Measurements from ENCODE around the gene LDLRAD4. TPM values are rescaled to one million over a fixed set of nuclear protein-coding genes. Genes with fewer than 3 reads are reported as not detected.

The LDLRAD4 gene
- polyA plus RNA-seq, 1 donor: 9.1 TPM

DNA sequence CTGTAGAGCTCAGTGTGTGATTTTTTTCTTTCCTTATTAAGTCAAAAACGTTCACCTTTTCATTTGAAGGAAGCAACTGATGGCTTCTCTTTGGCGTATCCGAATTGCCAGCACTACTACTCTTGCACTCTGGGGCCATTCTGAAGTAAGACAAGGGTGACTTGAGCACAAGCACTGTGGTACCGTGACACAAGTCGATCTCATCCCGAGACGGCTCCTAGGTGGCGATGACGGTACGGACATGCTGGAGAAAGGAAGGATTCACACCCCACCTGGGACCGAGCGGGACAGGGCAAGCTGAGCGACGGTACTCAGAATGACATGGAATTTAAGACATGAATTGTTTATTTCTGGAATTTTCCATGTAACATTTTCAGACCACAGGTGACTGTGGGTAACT lies 36.8 kb upstream of the LDLRAD4 start:
- Histone ChIP-seq H3K4me1 (ENCODE audit: control insufficient read depth, insufficient read depth, low read length) (peaks cover 20% of the 10 kb centered on the region), H3K9me3 (ENCODE audit: control insufficient read depth, low read depth, low read length) (no peaks in the 10 kb centered on the region), H3K27ac (ENCODE audit: low read length) (no peak overlapping the region), H3K36me3 (ENCODE audit: control insufficient read depth, insufficient read depth, low read length) (no peaks in the 10 kb centered on the region), H3K4me3 (ENCODE audit: low read length) (no peak overlapping the region), H3K27me3 (ENCODE audit: control insufficient read depth, insufficient read depth, low read length) (no peaks in the 10 kb centered on the region)
- 80% methylated on average over 1 of the region's 14 CpGs for WGBS (ENCODE audit: insufficient coverage, low lambda C conversion rate)
- DNase-seq: peak in 1 of 2 donors; percentile 22

- no peaks in the 10 kb centered on the region for H3K36me3 ChIP-seq (ENCODE audit: control insufficient read depth, insufficient read depth, low read length)
- H3K4me3 ChIP-seq (ENCODE audit: low read length): no peak overlapping the region
- no CpG with 5 or more reads among the region's 5 CpGs for WGBS (ENCODE audit: insufficient coverage, low lambda C conversion rate)
- H3K27me3 ChIP-seq (ENCODE audit: control insufficient read depth, insufficient read depth, low read length): no peaks in the 10 kb centered on the region
- H3K27ac ChIP-seq (ENCODE audit: low read length): no peak overlapping the region
- no peaks in the 10 kb centered on the region for H3K9me3 ChIP-seq (ENCODE audit: control insufficient read depth, low read depth, low read length)
- DNase-seq: no peak
- H3K4me1 ChIP-seq (ENCODE audit: control insufficient read depth, insufficient read depth, low read length): peaks cover 20% of the 10 kb centered on the region
Observed at GRCh38 chr18:13183359-13183758, 35.2 kb upstream of the LDLRAD4 start.

- Histone ChIP-seq H3K4me3 (ENCODE audit: low read length) (no peak overlapping the region), H3K27me3 (ENCODE audit: control insufficient read depth, insufficient read depth, low read length) (no peaks in the 10 kb centered on the region), H3K4me1 (ENCODE audit: control insufficient read depth, insufficient read depth, low read length) (peaks cover 20% of the 10 kb centered on the region), H3K9me3 (ENCODE audit: control insufficient read depth, low read depth, low read length) (no peaks in the 10 kb centered on the region), H3K27ac (ENCODE audit: low read length) (no peak overlapping the region), H3K36me3 (ENCODE audit: control insufficient read depth, insufficient read depth, low read length) (no peaks in the 10 kb centered on the region)
- no CpG with 5 or more reads among the region's 8 CpGs for WGBS (ENCODE audit: insufficient coverage, low lambda C conversion rate)
- DNase-seq: no peak
Observed at GRCh38 chr18:13183790-13184189, 34.8 kb upstream of the LDLRAD4 start.

GRCh38 chr18:13184396-13184795 lies 34.2 kb upstream of the LDLRAD4 start:
- no peak for DNase-seq
- Histone ChIP-seq H3K27ac (ENCODE audit: low read length) (no peak overlapping the region), H3K27me3 (ENCODE audit: control insufficient read depth, insufficient read depth, low read length) (no peaks in the 10 kb centered on the region), H3K9me3 (ENCODE audit: control insufficient read depth, low read depth, low read length) (no peaks in the 10 kb centered on the region), H3K36me3 (ENCODE audit: control insufficient read depth, insufficient read depth, low read length) (no peaks in the 10 kb centered on the region), H3K4me3 (ENCODE audit: low read length) (no peak overlapping the region), H3K4me1 (ENCODE audit: control insufficient read depth, insufficient read depth, low read length) (peaks cover 16% of the 10 kb centered on the region)
- 100% methylated on average over 3 of the region's 9 CpGs for WGBS (ENCODE audit: insufficient coverage, low lambda C conversion rate)

DNA sequence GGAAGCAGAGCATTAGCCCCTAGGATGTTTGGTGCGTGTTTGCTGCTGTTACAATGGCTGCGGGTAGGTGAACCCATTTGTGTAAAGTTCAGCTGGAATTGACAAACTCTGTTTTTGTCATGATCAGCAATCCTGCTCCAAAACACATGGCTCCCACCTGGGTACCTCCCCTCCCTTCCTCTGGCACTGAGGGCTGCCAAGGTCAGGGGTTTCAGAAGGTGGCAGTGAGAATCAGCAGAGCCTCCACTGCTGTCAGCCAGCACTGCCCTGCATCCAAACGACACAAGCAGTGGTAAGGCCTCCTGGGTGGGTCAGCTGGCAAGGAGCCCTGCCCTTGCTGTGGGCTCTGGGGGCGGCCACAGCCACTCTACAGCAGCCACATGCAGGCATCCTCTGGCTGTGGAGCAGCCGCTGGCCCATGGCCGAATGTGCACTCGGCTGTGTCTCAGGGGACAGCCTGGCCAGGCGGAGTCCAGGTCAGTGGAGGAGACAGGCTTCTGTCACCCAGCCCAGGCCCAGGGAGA lies 32.8 kb upstream of the LDLRAD4 start:
- WGBS (ENCODE audit: insufficient coverage, low lambda C conversion rate): no CpG with 5 or more reads among the region's 8 CpGs
- H3K27me3 ChIP-seq (ENCODE audit: control insufficient read depth, insufficient read depth, low read length): no peaks in the 10 kb centered on the region
- no peak for DNase-seq
- H3K36me3 ChIP-seq (ENCODE audit: control insufficient read depth, insufficient read depth, low read length): no peaks in the 10 kb centered on the region
- H3K9me3 ChIP-seq (ENCODE audit: control insufficient read depth, low read depth, low read length): no peaks in the 10 kb centered on the region
- no peak overlapping the region for H3K27ac ChIP-seq (ENCODE audit: low read length)
- H3K4me3 ChIP-seq (ENCODE audit: low read length): no peak overlapping the region
- H3K4me1 ChIP-seq (ENCODE audit: control insufficient read depth, insufficient read depth, low read length): peaks cover 10% of the 10 kb centered on the region

GRCh38 chr18:13186687-13187086 lies 31.9 kb upstream of the LDLRAD4 start:
- no peaks in the 10 kb centered on the region for H3K9me3 ChIP-seq (ENCODE audit: control insufficient read depth, low read depth, low read length)
- H3K4me1 ChIP-seq (ENCODE audit: control insufficient read depth, insufficient read depth, low read length): peaks cover 5% of the 10 kb centered on the region
- no peak overlapping the region for H3K4me3 ChIP-seq (ENCODE audit: low read length)
- WGBS (ENCODE audit: insufficient coverage, low lambda C conversion rate): no CpG with 5 or more reads among the region's 6 CpGs
- DNase-seq: no peak
- no peaks in the 10 kb centered on the region for H3K36me3 ChIP-seq (ENCODE audit: control insufficient read depth, insufficient read depth, low read length)
- no peaks in the 10 kb centered on the region for H3K27me3 ChIP-seq (ENCODE audit: control insufficient read depth, insufficient read depth, low read length)
- no peak overlapping the region for H3K27ac ChIP-seq (ENCODE audit: low read length)

GRCh38 chr18:13187498-13187897 lies 31.1 kb upstream of the LDLRAD4 start:
- no peak overlapping the region for H3K4me3 ChIP-seq (ENCODE audit: low read length)
- H3K9me3 ChIP-seq (ENCODE audit: control insufficient read depth, low read depth, low read length): no peaks in the 10 kb centered on the region
- no peak overlapping the region for H3K27ac ChIP-seq (ENCODE audit: low read length)
- no peaks in the 10 kb centered on the region for H3K27me3 ChIP-seq (ENCODE audit: control insufficient read depth, insufficient read depth, low read length)
- DNase-seq: no peak
- WGBS (ENCODE audit: insufficient coverage, low lambda C conversion rate): 100% methylated on average over 2 of the region's 4 CpGs
- H3K4me1 ChIP-seq (ENCODE audit: control insufficient read depth, insufficient read depth, low read length): no peaks in the 10 kb centered on the region
- no peaks in the 10 kb centered on the region for H3K36me3 ChIP-seq (ENCODE audit: control insufficient read depth, insufficient read depth, low read length)

DNA sequence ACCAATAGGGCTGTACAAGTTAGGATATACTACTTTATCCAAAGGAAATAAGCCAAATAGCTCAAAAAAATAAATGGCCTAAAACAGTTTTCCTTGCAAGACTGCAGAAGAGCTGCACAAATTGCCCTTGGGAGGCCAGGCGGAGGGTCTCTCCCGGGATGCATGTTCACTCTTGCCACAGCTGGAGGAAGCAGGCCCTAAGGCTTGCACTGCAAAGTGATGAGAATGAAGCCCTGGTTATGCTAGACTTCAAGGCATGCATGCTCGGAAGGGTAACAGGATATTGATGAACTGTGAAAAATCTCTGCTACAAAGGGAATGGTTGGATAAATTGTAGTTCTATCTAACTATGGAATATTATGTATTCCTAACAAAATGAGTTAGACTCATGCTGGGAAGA lies 27.5 kb upstream of the LDLRAD4 start:
- no peak for DNase-seq
- H3K4me3 ChIP-seq (ENCODE audit: low read length): no peak overlapping the region
- no peaks in the 10 kb centered on the region for H3K9me3 ChIP-seq (ENCODE audit: control insufficient read depth, low read depth, low read length)
- no peaks in the 10 kb centered on the region for H3K27me3 ChIP-seq (ENCODE audit: control insufficient read depth, insufficient read depth, low read length)
- H3K4me1 ChIP-seq (ENCODE audit: control insufficient read depth, insufficient read depth, low read length): no peaks in the 10 kb centered on the region
- WGBS (ENCODE audit: insufficient coverage, low lambda C conversion rate): no CpG with 5 or more reads among the region's 3 CpGs
- H3K36me3 ChIP-seq (ENCODE audit: control insufficient read depth, insufficient read depth, low read length): no peaks in the 10 kb centered on the region
- no peak overlapping the region for H3K27ac ChIP-seq (ENCODE audit: low read length)

DNA sequence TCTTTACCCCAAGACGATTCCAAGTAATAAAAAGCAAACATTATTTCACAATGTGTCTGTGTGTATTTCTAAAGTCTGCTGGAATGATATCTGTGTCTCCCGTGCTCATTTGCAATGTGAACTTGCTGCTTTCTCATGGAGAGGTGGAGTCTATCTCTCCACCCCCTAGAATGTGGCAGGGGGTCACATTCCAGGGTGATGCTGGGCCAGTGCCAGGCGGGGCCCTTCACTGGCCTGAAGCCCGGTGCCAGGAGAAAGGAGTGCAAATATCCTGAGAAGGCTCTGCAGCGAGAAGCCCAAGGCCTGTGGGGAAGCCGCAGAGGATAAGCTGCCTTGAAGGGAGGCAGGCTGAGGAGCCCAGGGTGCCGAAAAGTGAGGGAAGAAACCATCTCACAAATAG lies 26.8 kb upstream of the LDLRAD4 start:
- no peaks in the 10 kb centered on the region for H3K36me3 ChIP-seq (ENCODE audit: control insufficient read depth, insufficient read depth, low read length)
- H3K4me1 ChIP-seq (ENCODE audit: control insufficient read depth, insufficient read depth, low read length): no peaks in the 10 kb centered on the region
- no peak overlapping the region for H3K4me3 ChIP-seq (ENCODE audit: low read length)
- WGBS (ENCODE audit: insufficient coverage, low lambda C conversion rate): 29% methylated on average over 1 of the region's 7 CpGs
- H3K9me3 ChIP-seq (ENCODE audit: control insufficient read depth, low read depth, low read length): no peaks in the 10 kb centered on the region
- no peaks in the 10 kb centered on the region for H3K27me3 ChIP-seq (ENCODE audit: control insufficient read depth, insufficient read depth, low read length)
- DNase-seq: peak in 1 of 2 donors; percentile 21
- H3K27ac ChIP-seq (ENCODE audit: low read length): no peak overlapping the region

GRCh38 chr18:13192970-13193369 lies 25.6 kb upstream of the LDLRAD4 start:
- no peaks in the 10 kb centered on the region for H3K27me3 ChIP-seq (ENCODE audit: control insufficient read depth, insufficient read depth, low read length)
- WGBS (ENCODE audit: insufficient coverage, low lambda C conversion rate): 94% methylated on average over 2 of the region's 2 CpGs
- no peaks in the 10 kb centered on the region for H3K36me3 ChIP-seq (ENCODE audit: control insufficient read depth, insufficient read depth, low read length)
- DNase-seq: no peak
- no peaks in the 10 kb centered on the region for H3K4me1 ChIP-seq (ENCODE audit: control insufficient read depth, insufficient read depth, low read length)
- H3K9me3 ChIP-seq (ENCODE audit: control insufficient read depth, low read depth, low read length): no peaks in the 10 kb centered on the region
- no peak overlapping the region for H3K27ac ChIP-seq (ENCODE audit: low read length)
- no peak overlapping the region for H3K4me3 ChIP-seq (ENCODE audit: low read length)

DNA sequence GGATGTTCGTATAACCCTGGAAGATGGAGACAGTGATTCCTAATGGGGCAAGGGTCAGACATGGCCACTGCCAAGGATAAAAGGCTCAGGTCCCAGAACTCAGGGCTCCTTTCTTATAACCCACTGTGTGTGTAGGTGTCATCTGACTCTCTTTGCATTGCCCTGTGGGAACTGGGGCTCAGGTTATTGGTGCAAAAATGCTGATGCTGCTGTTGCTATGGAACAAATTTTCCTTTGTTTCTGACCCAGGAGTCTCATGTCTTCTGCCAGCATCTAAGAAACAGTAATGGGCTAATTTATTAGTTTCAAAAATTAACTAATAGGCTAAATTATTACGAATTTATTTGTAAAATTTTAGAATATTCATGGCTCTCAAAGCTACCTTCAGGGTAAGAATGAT lies 24.3 kb upstream of the LDLRAD4 start:
- Histone ChIP-seq H3K4me1 (ENCODE audit: control insufficient read depth, insufficient read depth, low read length) (no peaks in the 10 kb centered on the region), H3K27ac (ENCODE audit: low read length) (no peak overlapping the region), H3K36me3 (ENCODE audit: control insufficient read depth, insufficient read depth, low read length) (no peaks in the 10 kb centered on the region), H3K4me3 (ENCODE audit: low read length) (no peak overlapping the region), H3K9me3 (ENCODE audit: control insufficient read depth, low read depth, low read length) (peaks cover 9% of the 10 kb centered on the region), H3K27me3 (ENCODE audit: control insufficient read depth, insufficient read depth, low read length) (no peaks in the 10 kb centered on the region)
- no peak for DNase-seq
- WGBS (ENCODE audit: insufficient coverage, low lambda C conversion rate): 60% methylated on average over 1 of the region's 2 CpGs

Data from large intestine (tissue), 3 donors.